ENCODE data around the gene MACROD1.

Gene MACROD1

GRCh38 chr11:64128255-64129006, 37.5 kb downstream of the MACROD1 start:
- no peak for DNase-seq

DNA sequence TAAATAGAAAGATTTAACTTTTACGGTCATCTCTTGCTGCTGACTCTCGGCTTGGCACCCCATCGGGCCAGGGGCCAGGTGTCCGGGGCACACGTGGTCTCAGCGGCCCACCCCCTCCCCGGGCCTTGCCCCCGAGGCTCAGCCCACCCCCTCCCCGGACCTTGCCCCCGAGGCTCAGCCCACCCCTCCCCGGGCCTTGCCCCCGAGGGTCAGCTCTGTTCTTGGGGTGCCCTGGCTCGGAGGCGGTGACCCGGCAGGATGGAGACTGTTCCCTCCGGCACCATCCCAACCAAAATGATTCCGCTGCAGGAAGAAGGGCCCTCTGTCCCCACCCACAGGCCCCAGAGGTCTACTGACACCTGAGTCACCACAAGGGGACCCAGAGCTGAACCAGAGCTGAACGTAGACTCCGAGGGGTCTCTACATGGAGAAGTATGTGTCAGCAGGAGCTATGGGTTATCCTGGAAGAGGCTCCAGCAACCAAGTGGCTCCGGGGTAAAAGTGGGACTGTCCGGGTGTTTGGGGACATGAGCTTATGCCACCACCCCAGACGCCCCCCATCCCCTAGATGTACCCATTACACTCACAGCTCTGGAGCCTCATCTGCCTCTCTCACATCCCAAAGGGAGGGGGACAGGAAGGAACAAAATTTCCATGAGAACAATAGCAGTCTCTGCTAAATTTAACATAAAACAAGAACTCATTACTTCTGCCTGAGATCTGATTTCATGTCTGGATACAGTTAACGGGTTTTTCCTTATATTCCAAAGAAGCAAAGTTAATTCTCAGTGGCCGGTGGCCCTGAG, 38.4 kb downstream of the MACROD1 start:
- DNase-seq = no peak

- no peak for DNase-seq
These were observed 39.1 kb downstream of the MACROD1 start for GRCh38 chr11:64126796-64127195.

DNA sequence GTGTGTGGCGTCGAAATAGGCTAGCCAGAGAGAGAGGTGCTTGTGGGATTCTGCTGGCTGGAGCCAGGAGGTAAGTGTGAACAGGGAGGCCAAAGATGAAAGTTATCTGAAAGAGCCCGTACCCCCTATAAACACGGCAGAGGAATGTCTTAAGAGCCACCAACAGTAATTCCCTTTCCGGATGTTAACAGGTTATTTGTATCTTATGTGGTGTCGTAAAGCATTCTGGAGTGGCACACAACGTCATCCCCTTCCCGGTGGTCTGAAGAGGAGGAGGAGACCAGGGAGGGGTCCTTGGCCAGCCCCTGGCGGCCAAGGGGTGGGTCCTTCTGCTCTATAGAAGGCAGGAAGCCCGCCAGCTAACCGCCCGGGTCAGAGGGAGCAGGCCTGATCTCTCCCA, 39.5 kb downstream of the MACROD1 start:
- DNase-seq = no peak

GRCh38 chr11:64125676-64126075, 40.2 kb downstream of the MACROD1 start:
- DNase-seq = no peak

DNA sequence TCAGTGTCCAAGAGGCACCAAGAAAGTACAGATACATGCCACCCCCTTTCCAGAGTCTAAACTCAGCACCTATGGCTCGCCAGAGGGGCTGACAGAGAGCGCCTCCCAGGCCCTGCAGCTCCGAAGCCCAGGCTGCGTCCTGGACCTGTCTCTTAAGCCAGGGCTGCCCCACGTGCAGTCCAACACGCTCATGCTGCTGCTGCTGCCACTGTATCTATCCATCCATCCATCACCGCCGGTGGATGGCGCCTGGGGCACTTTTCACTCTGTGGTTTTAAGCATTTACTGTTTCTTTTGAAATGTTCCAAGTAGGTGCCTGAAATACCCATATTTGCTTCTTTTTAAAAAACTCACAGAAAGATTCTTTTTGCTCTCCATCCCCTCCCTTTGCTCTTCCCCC, 41.8 kb downstream of the MACROD1 start:
- DNase-seq = no peak

DNA sequence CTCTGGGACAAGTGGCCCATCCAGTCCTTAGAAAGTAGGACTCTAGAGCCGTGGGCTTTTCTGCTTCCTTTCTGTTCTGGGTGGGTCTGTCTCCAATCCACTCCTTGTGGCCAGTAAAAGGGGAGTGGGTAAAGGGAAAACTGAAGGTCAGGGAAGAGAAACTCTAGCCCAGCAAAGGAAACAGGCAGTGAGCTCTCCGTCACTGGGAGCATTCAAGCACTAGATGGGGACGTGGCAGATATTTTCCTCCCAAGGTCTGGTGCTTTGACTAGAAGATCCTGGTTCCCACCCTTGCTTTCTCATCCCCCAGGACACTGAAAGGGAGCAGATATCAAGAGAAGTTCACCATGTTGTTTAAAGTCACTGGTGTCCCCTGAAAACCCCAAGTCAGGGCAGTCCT, 42.2 kb downstream of the MACROD1 start:
- no peak for DNase-seq

GRCh38 chr11:64122411-64123410, 43.2 kb downstream of the MACROD1 start:
- DNase-seq = no peak

- DNase-seq = no peak
These were observed 44.1 kb downstream of the MACROD1 start for GRCh38 chr11:64121663-64122410.

DNA sequence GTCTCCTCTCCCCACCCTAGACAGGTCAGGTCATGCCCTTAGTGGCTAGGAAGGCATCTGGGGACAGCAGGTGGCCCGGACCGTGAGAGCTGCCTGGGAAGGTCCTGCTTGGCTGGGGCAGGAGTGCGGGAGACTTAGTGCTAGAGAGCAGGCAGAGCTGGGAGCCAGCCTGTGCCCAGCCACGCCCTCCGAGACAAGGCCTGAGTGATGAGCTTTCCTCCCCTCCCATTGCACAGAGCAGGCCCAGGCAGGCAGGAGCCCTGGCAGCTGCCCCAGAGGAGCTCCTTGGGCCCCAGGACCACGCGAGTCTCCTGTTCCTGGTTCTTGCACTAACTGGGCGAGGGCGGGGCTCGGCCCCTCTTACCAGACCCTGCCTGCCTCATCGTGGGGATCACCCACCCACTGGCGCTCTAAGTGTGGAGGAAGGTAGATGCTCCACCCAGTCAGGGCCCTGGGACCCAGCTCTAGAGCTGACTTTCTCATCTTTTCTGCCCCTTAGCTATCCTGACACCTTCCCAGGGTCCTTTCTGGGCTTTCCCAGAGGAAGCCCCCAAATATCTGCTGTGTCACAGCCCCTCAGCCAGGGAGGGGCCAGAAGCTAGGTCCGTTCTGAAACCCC, 44.9 kb downstream of the MACROD1 start:
- DNase-seq = no peak

DNA sequence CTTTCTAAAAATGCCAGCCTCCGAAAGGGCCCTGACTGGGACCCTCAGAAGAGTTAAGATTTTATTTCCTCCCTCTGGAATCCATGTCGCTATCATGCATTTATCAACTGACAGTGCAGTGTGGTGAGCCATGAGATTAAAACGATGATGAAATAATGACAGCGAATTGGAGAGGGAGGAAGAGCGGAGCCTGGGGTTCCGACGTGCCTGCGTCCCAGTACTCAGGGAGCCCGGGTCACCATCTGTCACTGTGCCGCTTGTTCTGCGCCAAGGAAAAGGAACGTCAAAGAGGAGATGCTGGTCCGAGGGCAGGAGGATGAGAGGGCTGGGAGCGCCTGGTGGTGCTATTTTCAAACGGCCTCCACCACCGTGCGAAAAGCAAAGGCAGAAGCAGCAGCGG, 46.2 kb downstream of the MACROD1 start:
- no peak for DNase-seq

DNA sequence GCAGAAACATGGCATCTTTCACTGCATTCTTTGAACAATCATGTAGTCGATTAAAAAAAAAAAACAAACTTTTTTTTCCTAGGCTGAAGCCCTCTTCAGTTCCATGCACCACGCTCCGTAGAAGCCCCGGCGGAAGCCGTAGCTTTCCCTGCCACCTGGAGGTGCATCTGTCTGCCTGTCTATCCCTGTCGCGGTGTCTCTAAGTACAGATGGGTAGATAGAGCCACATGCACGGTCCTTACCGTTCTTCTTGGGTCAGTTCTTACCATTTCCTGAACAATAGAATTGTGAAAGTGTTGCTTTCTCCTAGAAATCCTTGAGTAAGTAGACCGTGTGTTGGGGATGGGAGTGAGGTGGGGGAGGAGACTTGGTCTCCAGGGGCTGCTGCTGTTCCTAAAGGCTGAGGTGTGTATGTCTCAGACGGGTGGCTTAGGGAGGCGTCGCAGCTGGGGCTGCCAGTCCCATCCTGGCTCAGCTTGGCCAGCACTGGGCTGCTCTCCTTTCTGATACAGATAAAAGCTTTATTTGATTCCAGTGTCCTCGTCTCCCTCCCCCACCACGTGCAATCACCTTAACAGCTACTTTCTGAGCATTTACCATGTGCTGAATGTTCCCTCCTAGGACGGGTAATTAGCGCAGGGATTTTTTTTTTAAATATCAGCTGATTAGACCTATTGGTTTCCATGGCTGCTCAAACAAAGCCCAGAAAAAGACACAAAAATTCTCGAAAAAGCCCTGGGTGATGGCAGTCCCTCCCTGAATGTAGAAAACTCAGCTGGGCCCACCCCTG, 46.8 kb downstream of the MACROD1 start:
- no peak for DNase-seq

DNA sequence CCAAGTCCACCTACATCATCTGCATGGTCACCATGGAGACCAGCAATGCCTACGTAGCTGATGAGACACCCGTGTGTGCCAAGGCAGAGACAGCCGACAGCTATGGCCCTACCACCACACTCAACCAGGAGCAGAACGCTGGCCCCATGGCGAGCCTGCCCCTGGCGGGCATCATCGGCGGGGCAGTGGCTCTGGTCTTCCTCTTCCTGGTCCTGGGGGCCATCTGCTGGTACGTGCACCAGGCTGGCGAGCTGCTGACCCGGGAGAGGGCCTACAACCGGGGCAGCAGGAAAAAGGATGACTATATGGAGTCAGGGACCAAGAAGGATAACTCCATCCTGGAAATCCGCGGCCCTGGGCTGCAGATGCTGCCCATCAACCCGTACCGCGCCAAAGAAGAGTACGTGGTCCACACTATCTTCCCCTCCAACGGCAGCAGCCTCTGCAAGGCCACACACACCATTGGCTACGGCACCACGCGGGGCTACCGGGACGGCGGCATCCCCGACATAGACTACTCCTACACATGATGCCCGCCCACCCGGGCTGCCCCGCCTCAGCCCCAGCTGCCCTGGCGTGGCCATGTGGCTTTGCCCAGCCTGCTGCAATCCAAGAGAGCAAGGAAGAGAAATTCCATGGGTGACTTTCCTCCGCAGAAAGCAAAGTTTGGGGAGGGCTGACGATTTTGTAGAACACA, 48.0 kb downstream of the MACROD1 start:
- no peak for DNase-seq

DNA sequence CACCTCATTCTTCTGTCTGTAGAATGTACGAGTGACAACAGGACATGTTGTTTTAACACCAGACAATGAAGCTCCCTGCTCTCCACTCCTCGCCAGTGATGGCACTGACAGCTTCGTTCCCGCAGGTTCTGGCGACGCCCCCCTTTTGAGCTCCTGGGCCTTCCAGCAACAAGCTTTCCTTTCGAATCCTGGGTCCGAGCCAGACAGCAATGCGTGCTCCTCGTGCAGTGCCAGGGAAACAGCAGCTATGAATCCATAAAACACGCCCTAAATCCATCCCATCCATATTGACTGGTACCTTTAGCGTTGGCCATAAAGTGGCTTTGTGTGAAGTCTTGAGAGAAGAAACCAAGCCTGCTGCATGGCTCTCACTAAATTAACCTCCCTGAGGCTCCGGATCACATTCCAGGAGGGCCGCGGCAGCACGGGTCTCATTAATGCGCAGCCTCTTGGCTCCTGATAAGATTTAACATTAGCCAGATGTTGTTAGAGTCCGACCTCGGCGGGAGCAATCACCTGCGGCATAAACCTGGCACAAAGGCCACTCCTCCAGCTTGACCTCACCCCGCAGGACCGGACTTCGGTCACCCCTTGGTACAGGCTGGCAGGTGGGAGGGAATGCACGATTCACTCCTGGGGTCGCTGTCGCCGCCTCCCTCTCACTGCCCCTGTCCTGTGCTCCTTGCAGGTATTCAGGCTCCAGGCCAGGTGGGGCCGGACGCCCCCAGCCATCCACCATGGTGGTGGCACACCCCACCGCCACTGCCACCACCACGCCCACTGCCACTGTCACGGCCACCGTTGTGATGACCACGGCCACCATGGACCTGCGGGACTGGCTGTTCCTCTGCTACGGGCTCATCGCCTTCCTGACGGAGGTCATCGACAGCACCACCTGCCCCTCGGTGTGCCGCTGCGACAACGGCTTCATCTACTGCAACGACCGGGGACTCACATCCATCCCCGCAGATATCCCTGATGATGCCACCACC, 50.1 kb downstream of the MACROD1 start:
- DNase-seq = no peak

- DNase-seq = no peak
These were observed 51.7 kb downstream of the MACROD1 start for GRCh38 chr11:64114231-64114630.

- no peak for DNase-seq
These were observed 52.5 kb downstream of the MACROD1 start for GRCh38 chr11:64113462-64113780.

DNA sequence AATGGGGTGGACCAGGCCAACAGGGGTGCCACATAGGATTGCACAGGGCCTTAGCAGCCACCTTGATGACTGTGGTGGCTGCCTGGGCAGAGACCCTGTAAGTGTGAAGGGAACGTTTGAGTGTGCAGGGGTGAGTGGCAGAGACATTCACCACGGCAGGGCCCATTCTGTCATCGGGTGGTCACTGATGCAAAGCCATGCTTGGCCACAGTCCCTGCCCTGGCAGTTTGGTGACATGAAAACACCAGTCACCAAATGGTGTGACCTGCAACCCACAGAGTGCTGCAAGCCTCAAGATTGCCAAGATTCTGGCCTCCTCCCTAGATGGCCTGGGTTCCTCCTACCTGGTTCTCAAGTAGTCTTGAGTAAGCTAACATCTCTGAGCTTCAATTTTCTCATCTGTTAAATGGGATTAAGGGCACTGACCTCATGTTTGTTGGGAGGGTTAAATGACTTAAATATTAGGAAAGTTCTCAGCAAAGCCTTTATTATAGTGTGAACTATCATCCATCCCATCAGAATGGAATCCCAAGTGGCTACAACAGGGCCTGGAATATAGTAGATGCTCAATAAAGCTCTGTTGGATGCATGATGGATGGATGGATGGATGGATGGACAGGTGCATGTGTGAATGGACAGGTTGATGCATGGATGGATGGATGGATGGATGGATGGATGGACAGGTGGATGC, 53.0 kb downstream of the MACROD1 start:
- no peak for DNase-seq
